SHP77 (cell line): ENCODE data around the gene LRBA.
A peak's percentile ranks its signal among the peaks of the same experiment; 100 is the strongest.
"Not testable (repeated sequence)": the region's sequence is repeated elsewhere in the genome, so short reads cannot be mapped to it uniquely, and the experiment has no call there.

ENCODE experiments used
- DNase-seq, 2 experiments: peaks; one replicate each; lab custom pipeline; 2025; lab: John Stamatoyannopoulos, UW

Gene LRBA

DNA sequence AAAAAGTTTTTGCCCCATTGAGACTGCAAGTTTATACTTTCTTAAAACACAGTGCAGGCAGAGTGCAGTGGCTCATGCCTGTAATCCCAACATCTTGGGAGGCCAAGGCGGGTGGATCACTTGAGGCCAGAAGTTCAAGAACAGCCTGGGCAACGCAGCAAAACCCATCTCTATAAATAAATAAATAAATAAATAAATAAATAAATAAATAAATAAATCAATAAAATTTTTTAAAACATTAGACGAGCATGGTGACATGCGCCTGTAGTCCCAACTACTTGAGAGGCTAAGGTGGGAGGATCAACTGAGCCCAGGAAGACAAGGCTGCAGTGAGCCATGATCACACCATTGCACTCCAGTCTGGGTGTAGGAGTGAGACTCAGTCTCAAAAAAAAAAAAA is 213.3 kb downstream of the LRBA start:
- DNase-seq, result no peak

DNA sequence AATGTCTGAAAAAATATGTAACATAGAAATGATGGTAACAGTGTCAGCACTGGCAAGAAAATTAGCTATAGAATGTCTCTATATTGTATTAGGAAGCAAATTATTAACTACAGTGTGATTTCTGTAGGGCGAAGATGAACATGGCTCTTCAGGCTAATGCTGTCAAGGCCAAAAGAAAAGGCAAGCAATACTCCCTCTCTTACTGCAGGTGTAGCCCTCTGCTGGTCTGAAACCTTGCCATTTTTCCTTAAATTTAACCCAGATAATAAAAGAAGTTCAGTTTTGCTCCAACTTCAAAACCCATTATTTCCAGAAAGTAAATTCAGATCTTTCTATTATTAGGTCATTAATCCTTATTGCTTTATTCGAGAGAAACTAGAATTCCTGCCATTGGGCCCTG is 215.9 kb downstream of the LRBA start:
- DNase-seq, result no peak

DNA sequence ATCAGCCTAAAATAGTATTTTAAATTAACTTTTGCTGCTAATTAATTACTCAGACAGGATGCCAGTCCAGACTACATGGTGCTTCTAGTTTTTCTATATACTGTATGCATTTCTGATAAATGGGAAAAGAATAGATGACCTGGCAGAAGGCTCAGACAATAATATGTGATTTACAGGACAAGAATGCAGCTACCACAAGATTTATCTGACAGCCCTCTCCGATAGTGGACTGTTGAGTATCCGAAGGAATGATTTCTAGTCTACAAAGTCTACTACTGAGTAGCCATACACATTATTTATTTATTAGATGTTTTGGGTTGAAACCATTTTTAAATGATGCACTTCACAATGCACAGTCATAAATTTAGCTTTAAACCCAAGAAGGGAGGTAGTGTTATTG is 220.4 kb downstream of the LRBA start:
- DNase-seq, result no peak

- no peak for DNase-seq
These were observed 225.2 kb downstream of the LRBA start for GRCh38 chr4:150789864-150790263.

DNA sequence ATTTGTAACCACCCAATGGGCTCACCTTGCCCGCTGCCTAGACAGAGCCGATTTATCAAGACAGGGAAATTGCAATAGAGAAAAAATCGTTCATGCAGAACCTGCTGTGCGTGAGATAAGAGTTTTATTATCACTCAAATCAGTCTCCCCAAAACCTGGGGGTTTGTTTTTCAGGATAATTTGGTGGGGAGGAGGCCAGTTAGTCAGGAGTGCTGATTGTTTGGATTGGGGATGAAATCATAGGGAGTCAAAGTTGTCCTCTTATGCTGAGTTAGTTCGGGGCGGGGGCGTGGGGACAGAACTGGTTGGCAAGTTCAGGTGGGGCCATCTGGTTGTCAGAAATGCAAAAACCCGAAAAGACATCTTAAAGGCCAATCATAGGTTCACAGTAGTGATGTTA is 230.1 kb downstream of the LRBA start:
- no peak for DNase-seq

DNA sequence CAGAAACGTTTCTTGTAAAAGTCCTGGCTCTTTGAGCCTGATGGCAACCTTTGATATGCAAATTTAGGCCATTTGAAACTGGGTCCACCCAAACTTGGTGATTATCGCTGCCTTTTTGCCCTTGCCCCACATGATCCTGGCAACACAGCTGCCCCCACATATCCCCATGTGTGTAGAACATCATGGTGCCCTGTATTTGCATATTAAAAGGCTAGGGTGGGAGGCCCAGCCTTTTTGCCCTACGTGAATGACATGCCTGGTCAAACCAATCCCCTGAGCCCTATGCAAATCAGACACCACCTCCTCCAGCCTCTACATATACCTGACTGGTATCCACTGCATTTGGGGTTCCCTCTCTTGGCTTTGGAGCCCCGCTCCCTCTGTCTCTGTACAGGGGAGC is 230.8 kb downstream of the LRBA start:
- DNase-seq, result no peak

- no peak for DNase-seq
These were observed 232.2 kb downstream of the LRBA start for GRCh38 chr4:150782921-150783320.

GRCh38 chr4:150782311-150782710 is 232.8 kb downstream of the LRBA start:
- peak; percentile 16 to 24 for DNase-seq

DNA sequence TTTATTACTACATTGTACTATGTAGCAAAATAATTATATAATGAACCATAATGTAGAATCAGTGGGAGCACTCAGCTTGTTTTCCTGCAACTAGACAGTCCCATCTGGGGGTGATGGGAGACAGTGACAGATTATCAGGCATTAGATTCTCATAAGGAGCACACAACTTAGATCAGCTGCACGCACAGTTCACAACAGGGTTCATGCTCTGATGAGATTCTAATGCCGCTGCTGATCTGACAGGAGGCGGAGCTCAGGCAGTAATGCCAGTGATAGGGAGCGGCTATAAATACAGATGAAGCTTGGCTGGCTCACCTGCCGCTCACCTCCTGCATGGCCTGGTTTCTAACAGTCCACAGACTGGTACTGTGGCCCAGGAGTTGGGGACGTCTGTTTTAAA is 233.9 kb downstream of the LRBA start:
- no peak for DNase-seq

DNA sequence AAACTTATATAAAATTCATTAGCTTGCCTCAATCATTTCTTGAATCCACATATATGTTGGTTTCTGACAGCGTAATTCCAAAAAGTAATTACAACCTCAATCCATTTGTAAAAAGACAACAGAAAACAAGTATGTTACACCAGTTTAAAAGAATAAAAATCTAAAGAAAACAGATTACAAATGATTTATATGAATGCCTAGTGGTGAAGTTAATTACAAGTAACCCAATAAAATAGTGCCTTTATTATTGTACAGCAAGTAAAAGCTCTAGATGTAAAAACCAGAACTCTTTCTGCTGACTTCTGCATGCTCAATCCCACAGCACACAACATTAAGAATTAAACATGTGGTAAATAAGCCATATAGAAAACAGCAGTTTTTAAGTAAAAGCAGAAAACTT is 235.4 kb downstream of the LRBA start:
- DNase-seq, result no peak

DNA sequence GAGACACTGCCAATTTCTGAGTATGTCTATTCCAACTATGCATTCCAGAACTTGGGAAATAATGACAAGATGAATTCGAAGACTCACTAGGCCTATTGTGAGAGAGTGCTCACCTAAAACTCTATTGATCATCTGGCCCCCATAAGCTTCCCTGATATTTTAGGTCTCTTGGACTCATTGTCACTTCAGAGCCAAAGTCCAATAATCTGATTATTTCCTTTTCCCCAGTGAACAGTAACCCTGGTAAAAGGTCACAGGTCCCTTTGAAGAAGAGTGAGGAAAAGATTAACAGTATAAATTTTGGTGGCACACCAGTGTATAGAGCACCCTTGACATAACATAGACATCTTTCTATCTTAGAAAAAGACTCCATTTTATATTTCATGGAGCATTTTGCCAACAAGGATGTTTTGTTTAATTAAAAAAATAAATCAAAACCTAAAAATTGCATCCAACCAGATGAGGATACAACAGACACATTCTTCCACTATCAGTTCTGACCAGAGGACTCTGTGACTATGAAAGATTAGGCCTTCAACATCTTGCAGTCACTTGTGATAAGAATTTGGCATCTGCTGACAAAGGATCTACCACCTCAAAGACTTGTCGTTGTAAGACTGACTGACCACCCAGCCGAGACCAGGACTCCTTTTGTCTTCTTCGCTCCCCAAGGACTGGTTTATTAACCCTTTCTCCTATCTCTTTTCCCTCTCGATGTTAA is 241.2 kb downstream of the LRBA start:
- no peak for DNase-seq

- DNase-seq, result no peak
These were observed 242.1 kb downstream of the LRBA start for GRCh38 chr4:150773032-150773431.

DNA sequence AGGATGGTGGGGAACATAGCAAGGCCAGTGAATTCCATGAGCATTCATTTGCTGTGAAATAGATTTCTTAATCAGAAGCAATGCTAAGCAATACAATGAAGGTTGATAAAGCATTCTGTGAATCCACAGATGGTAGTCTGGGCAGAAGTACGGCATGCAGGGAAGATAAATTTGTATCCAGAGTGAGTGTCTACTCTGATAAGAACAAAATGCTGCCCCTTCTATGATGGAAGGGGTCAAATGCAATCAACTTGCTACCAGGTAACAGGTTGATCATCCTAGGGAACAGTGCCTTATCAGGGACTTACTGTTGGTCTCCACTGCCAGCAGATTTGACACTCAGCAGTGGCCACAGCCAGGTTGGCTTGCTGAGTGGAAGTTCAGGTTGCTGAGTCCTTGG is 243.7 kb downstream of the LRBA start:
- no peak for DNase-seq

- DNase-seq, result no peak
These were observed 245.2 kb downstream of the LRBA start for GRCh38 chr4:150769845-150770244.

DNA sequence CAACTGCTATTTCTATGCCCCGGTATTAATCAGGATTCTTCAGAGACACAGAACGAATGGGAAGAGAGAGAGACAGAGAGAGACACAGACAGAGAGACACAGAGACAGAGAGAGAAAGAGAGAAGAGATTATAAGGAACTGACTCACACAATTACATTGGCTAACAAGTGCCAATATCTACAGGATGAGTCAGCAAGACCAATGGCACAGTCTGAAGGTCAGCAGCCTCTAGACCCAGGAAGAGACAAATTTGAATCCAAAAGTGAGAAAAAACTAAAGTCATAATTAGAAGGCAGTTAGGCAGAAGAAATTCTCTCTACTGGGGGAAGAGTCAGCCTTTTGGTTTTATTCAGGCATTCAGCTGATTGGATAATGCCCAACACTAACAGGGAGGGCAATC is 245.8 kb downstream of the LRBA start:
- no peak for DNase-seq

DNA sequence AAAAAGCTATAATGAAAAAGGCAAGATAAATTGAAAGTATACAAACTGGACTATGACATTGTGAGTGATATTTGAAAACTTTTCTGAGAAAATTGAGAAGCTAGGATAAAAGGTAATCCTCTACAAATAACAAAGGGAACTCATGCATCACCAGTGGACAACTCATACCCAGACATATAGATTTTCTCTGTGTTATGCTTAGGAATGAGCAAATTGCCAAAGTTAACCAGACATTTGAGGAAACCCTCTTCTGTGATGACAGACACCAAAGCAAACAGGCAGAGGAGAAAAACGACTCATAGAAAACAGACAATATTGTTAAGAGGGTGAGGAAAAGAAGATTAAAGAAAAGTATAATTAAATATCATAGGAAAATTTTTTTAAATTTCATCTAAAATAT is 246.6 kb downstream of the LRBA start:
- no peak for DNase-seq

DNA sequence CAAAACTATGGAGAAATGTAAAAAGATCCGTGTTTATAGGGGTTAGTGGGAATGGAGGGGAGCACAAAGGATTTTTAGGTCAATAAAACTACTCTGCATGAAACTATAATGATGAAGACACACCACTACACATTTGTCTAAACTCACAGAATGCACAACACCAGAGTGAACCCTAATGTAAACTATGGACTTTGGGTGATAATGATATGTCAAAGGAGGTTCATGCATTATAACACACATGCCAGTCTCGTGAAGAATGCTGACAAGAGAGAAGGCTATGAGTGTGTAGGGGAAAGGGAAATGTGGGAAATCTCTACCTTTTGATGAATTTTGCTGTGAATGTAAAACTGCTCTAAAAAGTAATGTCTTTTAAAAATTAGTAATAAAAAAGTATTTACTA is 249.9 kb downstream of the LRBA start:
- no peak for DNase-seq

GRCh38 chr4:150751648-150752047 is 263.4 kb downstream of the LRBA start:
- no peak for DNase-seq

DNA sequence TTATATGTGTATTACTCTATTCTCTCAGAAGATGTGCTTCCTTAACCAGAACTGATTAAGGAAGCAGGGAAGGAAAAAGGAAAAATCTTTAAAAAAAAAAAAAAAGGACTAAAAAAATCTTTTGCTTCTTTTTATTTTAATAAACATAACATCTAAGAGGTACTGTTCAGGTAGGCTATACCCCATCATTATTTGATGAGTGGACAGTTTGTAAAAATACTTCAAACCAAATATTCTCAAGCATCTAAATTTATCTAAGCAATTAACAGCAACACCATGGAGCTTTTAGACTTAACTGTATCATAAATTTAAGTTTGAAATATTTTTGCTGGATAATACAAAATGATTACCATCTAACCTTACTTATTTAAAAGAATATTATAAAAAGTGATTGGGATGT is 264.3 kb downstream of the LRBA start:
- no peak for DNase-seq

- DNase-seq, result no peak
These were observed 268.9 kb downstream of the LRBA start for GRCh38 chr4:150746156-150746555.

DNA sequence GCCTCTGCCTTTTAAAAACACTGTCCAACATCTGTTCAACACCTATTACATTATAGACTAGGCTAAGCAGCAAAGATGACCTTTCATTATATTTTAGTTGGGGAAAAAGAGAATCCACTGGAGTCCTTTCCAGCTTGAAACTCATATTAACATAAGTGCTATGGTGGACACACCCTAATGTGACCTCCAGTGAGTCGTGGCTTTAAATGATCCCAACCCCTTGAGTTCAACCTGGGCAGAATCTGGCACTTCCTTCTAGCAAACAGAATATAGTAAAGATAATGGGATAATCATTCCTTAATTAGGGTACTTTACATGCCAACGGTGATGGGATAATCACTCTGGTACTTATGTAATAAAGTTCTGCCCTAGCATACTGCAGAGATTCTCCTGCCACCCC is 270.5 kb downstream of the LRBA start:
- DNase-seq, result no peak

DNA sequence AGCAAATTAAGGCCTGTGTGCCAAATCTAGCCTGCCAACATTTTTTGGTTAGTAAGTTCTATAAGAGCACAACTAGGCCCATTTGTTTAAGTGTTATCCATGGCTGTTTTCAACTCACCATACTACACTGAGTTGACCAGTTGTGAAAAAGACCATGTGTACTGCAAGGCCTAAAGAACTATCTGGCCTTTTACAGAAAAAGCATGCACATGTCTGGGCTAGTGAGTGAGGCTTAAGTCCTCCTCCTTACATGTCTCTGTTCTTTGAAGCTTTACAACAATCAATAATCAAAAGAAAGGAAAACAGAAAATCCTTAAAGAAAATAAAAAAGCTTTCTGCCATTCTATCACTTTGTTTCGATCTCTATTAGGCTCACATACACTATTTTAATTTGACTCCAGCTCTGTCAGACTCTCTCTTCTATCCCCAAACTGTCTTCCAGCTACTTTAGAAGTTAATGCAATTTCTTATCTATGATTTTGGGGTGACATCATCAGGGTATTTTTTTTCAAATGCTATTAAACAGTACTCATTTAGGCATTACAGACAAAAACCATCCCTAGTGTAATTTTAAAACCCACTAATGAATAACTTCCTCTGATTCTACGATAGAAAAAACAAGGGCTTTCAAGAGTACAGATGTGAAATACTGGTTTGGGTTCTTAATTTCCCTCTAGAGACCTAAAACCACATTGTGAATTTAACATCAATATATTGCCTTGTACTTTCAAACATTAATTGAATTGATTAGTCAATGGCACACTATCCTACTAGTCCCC is 271.3 kb downstream of the LRBA start:
- DNase-seq, result no peak

DNA sequence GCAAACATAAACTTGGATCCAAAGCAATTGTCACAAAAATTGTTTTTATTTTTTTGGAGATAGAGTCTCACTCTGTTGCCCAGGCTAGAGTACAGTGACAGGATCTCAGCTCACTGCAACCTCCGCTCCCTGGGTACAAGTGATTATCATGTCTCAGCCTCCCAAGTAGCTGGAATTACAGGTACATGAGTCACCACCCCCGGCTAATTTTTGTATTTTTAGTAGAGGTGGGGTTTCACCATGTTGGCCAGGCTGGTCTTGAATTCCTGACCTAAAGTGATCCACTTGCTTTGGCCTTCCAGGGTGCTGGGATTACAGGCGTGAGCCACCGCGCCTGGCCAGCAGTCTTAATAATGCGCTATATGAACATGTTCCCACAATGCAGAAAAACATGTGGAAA is 272.2 kb downstream of the LRBA start:
- DNase-seq, result not testable (repeated sequence)

GRCh38 chr4:150739591-150739990 is 275.5 kb downstream of the LRBA start:
- no peak for DNase-seq
